ENCODE measurements around the gene DCAF5.

DNA sequence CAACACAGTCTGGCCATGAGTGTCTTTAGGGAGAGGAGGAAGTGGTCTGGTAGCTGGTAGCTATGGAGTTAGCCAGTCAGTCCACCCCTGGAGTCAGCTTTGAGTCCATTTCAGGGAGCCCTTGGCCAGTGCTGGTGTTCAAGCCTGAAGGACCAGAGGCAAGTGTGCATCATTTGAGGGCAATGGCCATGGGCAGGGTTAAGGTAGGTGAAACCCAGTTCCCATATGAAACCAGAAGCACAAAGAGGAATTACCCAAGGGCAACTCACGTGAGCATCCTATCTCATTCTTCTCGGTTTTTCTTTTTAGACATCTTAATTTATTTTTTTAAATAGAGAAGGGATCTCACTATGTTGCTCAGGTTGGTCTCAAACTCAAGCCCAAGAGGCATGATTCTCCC, 112.6 kb downstream of the DCAF5 start:
- TF ChIP-seq CTCF (IDR thresholded peaks at IDR 0.05) (no peak), ZFX (IDR thresholded peaks at IDR 0.05; ENCODE audit: borderline replicate concordance) (no peak)
